GM12874 (cell line): Measurements from ENCODE around the gene SLC22A14.

Source experiments
- CTCF ChIP-seq: IDR thresholded peaks from 2 replicates; pipeline ENCODE4 v1.5.1; 2011; ENCODE audit warnings: low read depth, mild to moderate bottlenecking, control low read depth, low read length, moderate library complexity; ENCODE audit not compliant: insufficient read depth

SLC22A14 gene

GRCh38 chr3:38281895-38282686 is at the start of gene SLC22A14:
Gene SLC22A14, plus strand, starts transcription at chr3:38282294. Its CDS starts 23,733 bp downstream, at chr3:38306027.
- TF ChIP-seq CTCF, result peak; percentile 44

GRCh38 chr3:38232701-38233100 is 49.4 kb upstream of the SLC22A14 start:
- TF ChIP-seq CTCF, result no peak

- no peak for TF ChIP-seq CTCF
Observed at GRCh38 chr3:38235466-38235865, 46.6 kb upstream of the SLC22A14 start.

- no peak for TF ChIP-seq CTCF
Observed at GRCh38 chr3:38238416-38239008, 43.6 kb upstream of the SLC22A14 start.

GRCh38 chr3:38245930-38246329 is 36.2 kb upstream of the SLC22A14 start:
- TF ChIP-seq CTCF, result no peak

GRCh38 chr3:38247366-38248035 is 34.6 kb upstream of the SLC22A14 start:
- no peak for TF ChIP-seq CTCF

- TF ChIP-seq CTCF, result no peak
Observed at GRCh38 chr3:38250198-38250597, 31.9 kb upstream of the SLC22A14 start.
